ENCODE results near the gene PHACTR4. TPM values are rescaled to one million over a fixed set of nuclear protein-coding genes. Genes with fewer than 3 reads are reported as not detected.

PHACTR4 gene
- total and polyA plus RNA-seq, 2 of the 8 experiments (the other 6 are each of a cell fraction or from before 2014, with no cell fraction given) = 23.7 to 57.8 TPM

GRCh38 chr1:28426831-28427230, 57.3 kb downstream of the PHACTR4 start:
- no peak for DNase-seq (ENCODE audit: low read depth in 1 of 2, low spot score in 2 of 2)
- H3K79me2 ChIP-seq (ENCODE audit: control insufficient read depth in 1 of 2, insufficient read depth in 2 of 2, low read length in 2 of 2) = peaks cover 0 to 9% of the 10 kb centered on the region in 2 experiments; a peak in 2 of 4 replicates
- CTCF ChIA-PET (ENCODE audit: partially characterized antibody) = interaction anchor here (0.6 kb wide), 1 partner anchor 51 kb away, joined by 5 read pairs; no protein-coding TSS in a partner anchor

More at GRCh38 chr1:28426831-28427230, 57.3 kb downstream of the PHACTR4 start:
- Histone ChIP-seq H2BK15ac (ENCODE audit: low read length) (no peak overlapping the region), H3K36me3 (ENCODE audit: control insufficient read depth in 2 of 4, insufficient read depth in 4 of 4, low read length in 3 of 4) (peaks cover 0 to 6% (median 0%) of the 10 kb centered on the region in 4 experiments; a peak in 3 of 8 replicates), H3K23me2 (ENCODE audit: low read depth, low read length) (no peaks in the 10 kb centered on the region), H3K4me3 (ENCODE audit: extremely low read depth in 1 of 4, insufficient read depth in 2 of 4, low read depth in 3 of 4, low read length in 4 of 4) (no peak overlapping the region), H3K9me3 (ENCODE audit: insufficient read depth in 2 of 2, low read depth in 1 of 2, low read length in 1 of 2) (no peaks in the 10 kb centered on the region), H3K79me1 (ENCODE audit: low read depth, low read length) (no peaks in the 10 kb centered on the region; the same call in 1 of the 2 replicates), H2BK5ac (ENCODE audit: low read depth, low read length) (no peak overlapping the region), H3K27me3 (replicated peaks in 1 of 4; ENCODE audit: control insufficient read depth in 3 of 4, extremely low read depth in 1 of 4, insufficient read depth in 3 of 4, low read length in 3 of 4) (no peaks in the 10 kb centered on the region), H4K8ac (ENCODE audit: extremely low read depth, insufficient read depth, low read length) (no peak overlapping the region), H3K14ac (ENCODE audit: insufficient read length) (no peak overlapping the region), H2BK20ac (ENCODE audit: low read length) (no peak overlapping the region), H2BK12ac (ENCODE audit: low read depth, low read length) (no peak overlapping the region), H3K18ac (ENCODE audit: extremely low read depth, low read length) (no peak overlapping the region), H3K4me1 (replicated peaks in 1 of 4; ENCODE audit: control insufficient read depth in 3 of 4, insufficient read depth in 4 of 4, low read length in 3 of 4) (no peaks in the 10 kb centered on the region), H3K9ac (replicated peaks in 1 of 4; ENCODE audit: extremely low read depth in 1 of 4, low read depth in 3 of 4, low read length in 3 of 4) (no peak overlapping the region), H3K4me2 (ENCODE audit: insufficient read depth in 1 of 2, low read depth in 2 of 2, low read length in 2 of 2) (no peak overlapping the region), H3K4ac (replicated peaks; ENCODE audit: insufficient read length, low read depth, low read length) (no peak overlapping the region), H2AFZ (ENCODE audit: low read length) (no peak overlapping the region), H2BK120ac (replicated peaks; ENCODE audit: low read depth, low read length) (no peak overlapping the region), H2AK5ac (ENCODE audit: low read depth, low read length) (no peak overlapping the region), H4K20me1 (replicated peaks in 1 of 2; ENCODE audit: control insufficient read depth in 1 of 2, insufficient read depth in 2 of 2, low read length in 2 of 2) (no peaks in the 10 kb centered on the region), H3K23ac (ENCODE audit: insufficient read length) (no peak overlapping the region), H4K91ac (replicated peaks; ENCODE audit: insufficient read length, low read length) (no peak overlapping the region), H3K56ac (replicated peaks; ENCODE audit: insufficient read length, low read depth, low read length) (no peak overlapping the region), H4K5ac (ENCODE audit: insufficient read length, low read depth, low read length) (no peak overlapping the region), H3K27ac (ENCODE audit: low read depth, low read length) (no peak overlapping the region)
- FAIRE-seq = no peak
- POLR2A ChIA-PET (ENCODE audit: partially characterized antibody) = no interaction called here
- TF ChIP-seq TBP (IDR thresholded peaks at IDR 0.05; ENCODE audit: low read depth, low read length) = no peak
- TF ChIP-seq BCL11A (IDR thresholded peaks at IDR 0.05; ENCODE audit: low read depth in 2 of 2, low read length in 2 of 2) = no peak
- TF ChIP-seq YY1 (IDR thresholded peaks at IDR 0.05; ENCODE audit: low read depth, low read length) = no peak
- no peak for TF ChIP-seq CHD1 (IDR thresholded peaks at IDR 0.05; ENCODE audit: low read depth, low read length)
- TF ChIP-seq ZNF274 (IDR thresholded peaks at IDR 0.05; ENCODE audit: borderline replicate concordance, extremely low read depth, low read length) = no peak
- TF ChIP-seq JUND (IDR thresholded peaks at IDR 0.05; ENCODE audit: low read length) = no peak
- TF ChIP-seq HDAC6 (IDR thresholded peaks at IDR 0.05; ENCODE audit: low read depth, low read length) = no peak
- TF ChIP-seq, protein P1, sequence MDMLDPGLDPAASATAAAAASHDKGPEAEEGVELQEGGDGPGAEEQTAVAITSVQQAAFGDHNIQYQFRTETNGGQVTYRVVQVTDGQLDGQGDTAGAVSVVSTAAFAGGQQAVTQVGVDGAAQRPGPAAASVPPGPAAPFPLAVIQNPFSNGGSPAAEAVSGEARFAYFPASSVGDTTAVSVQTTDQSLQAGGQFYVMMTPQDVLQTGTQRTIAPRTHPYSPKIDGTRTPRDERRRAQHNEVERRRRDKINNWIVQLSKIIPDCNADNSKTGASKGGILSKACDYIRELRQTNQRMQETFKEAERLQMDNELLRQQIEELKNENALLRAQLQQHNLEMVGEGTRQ (IDR thresholded peaks at IDR 0.05; ENCODE audit: low read length) = no peak
- no peak for TF ChIP-seq CEBPB (IDR thresholded peaks at IDR 0.05; ENCODE audit: low read depth, low read length)
- TF ChIP-seq KDM5A (IDR thresholded peaks at IDR 0.05; ENCODE audit: low read length) = no peak
- TF ChIP-seq BACH1 (IDR thresholded peaks at IDR 0.05; ENCODE audit: low read length) = no peak
- 95% methylated on average over 1 of the region's 1 CpG; no CpG with 5 or more reads in 1 of the 2 experiments for WGBS, 2 experiments (ENCODE audit: extremely low coverage in 1 of 2, insufficient coverage in 1 of 2, insufficient read length in 1 of 2, insufficient replicate concordance in 2 of 2, low coverage in 1 of 2, low lambda C conversion rate in 2 of 2, missing lambda C conversion rate in 1 of 2)

All from H1 (cell line).